ENCODE measurements around the gene FBF1.
"Not testable (repeated sequence)": the region's sequence is repeated elsewhere in the genome, so short reads cannot be mapped to it uniquely, and the experiment has no call there.

The FBF1 gene

GRCh38 chr17:75874323-75875181 is 66.3 kb downstream of the FBF1 start:
- Histone ChIP-seq H3K4me3 (replicated peaks; ENCODE audit: insufficient read depth, low read length) (no peak overlapping the region), H3K27ac (replicated peaks) (no peak overlapping the region), H3K27me3 (ENCODE audit: insufficient read depth, poor library complexity, severe bottlenecking) (peaks cover 9% of the 10 kb centered on the region)
- TF ChIP-seq SPI1 (IDR thresholded peaks at IDR 0.05; ENCODE audit: borderline replicate concordance, low read depth), result no peak
- TF ChIP-seq, protein P1, sequence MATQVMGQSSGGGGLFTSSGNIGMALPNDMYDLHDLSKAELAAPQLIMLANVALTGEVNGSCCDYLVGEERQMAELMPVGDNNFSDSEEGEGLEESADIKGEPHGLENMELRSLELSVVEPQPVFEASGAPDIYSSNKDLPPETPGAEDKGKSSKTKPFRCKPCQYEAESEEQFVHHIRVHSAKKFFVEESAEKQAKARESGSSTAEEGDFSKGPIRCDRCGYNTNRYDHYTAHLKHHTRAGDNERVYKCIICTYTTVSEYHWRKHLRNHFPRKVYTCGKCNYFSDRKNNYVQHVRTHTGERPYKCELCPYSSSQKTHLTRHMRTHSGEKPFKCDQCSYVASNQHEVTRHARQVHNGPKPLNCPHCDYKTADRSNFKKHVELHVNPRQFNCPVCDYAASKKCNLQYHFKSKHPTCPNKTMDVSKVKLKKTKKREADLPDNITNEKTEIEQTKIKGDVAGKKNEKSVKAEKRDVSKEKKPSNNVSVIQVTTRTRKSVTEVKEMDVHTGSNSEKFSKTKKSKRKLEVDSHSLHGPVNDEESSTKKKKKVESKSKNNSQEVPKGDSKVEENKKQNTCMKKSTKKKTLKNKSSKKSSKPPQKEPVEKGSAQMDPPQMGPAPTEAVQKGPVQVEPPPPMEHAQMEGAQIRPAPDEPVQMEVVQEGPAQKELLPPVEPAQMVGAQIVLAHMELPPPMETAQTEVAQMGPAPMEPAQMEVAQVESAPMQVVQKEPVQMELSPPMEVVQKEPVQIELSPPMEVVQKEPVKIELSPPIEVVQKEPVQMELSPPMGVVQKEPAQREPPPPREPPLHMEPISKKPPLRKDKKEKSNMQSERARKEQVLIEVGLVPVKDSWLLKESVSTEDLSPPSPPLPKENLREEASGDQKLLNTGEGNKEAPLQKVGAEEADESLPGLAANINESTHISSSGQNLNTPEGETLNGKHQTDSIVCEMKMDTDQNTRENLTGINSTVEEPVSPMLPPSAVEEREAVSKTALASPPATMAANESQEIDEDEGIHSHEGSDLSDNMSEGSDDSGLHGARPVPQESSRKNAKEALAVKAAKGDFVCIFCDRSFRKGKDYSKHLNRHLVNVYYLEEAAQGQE (IDR thresholded peaks at IDR 0.05; ENCODE audit: insufficient replicate concordance, low read depth), result peak; percentile 67
- DNase-seq (ENCODE audit: low read depth in 1 of 2, low spot score in 1 of 2), result no peak

GRCh38 chr17:75873587-75874322 is 67.1 kb downstream of the FBF1 start:
- H3K27me3 ChIP-seq (ENCODE audit: insufficient read depth, poor library complexity, severe bottlenecking), result peaks cover 8% of the 10 kb centered on the region
- no peak overlapping the region for H3K4me3 ChIP-seq (replicated peaks; ENCODE audit: insufficient read depth, low read length)
- DNase-seq (ENCODE audit: low read depth in 1 of 2, low spot score in 1 of 2), result no peak
- no peak for TF ChIP-seq GABPA (IDR thresholded peaks at IDR 0.05; ENCODE audit: low read depth)
- TF ChIP-seq, protein P2, sequence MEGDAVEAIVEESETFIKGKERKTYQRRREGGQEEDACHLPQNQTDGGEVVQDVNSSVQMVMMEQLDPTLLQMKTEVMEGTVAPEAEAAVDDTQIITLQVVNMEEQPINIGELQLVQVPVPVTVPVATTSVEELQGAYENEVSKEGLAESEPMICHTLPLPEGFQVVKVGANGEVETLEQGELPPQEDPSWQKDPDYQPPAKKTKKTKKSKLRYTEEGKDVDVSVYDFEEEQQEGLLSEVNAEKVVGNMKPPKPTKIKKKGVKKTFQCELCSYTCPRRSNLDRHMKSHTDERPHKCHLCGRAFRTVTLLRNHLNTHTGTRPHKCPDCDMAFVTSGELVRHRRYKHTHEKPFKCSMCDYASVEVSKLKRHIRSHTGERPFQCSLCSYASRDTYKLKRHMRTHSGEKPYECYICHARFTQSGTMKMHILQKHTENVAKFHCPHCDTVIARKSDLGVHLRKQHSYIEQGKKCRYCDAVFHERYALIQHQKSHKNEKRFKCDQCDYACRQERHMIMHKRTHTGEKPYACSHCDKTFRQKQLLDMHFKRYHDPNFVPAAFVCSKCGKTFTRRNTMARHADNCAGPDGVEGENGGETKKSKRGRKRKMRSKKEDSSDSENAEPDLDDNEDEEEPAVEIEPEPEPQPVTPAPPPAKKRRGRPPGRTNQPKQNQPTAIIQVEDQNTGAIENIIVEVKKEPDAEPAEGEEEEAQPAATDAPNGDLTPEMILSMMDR (IDR thresholded peaks at IDR 0.05; ENCODE audit: insufficient read depth, low read length), result no peak
- no peak for TF ChIP-seq POLR2AphosphoS5 (IDR thresholded peaks at IDR 0.05; ENCODE audit: low read depth)
- TF ChIP-seq SPI1 (IDR thresholded peaks at IDR 0.05; ENCODE audit: borderline replicate concordance, low read depth), result no peak
- TF ChIP-seq, protein P1 (IDR thresholded peaks at IDR 0.05; ENCODE audit: insufficient replicate concordance, low read depth), result no peak
- H3K27ac ChIP-seq (replicated peaks), result no peak overlapping the region

- no peak for DNase-seq (ENCODE audit: low read depth in 1 of 2, low spot score in 1 of 2)
Measured at GRCh38 chr17:75872434-75873351, 68.1 kb downstream of the FBF1 start.

DNA sequence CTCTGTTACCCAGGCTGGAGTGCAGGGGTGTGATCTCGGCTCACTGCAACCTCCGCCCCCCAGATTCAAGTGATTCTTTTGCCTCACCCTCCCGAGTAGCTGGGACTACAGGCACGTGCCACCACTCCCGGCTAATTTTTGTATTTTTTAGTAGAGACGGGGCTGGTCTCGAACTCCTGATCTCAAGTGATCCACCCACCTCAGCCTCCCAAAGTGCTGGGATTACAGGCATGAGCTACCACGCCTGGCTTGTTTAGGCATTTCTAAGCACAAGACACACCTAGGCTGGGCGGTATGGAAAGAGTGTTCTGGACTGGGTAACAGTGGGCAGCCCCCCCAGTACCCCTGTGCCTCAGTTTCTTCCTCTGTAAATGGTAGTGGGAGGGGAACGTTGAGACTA is 70.6 kb downstream of the FBF1 start:
- H3K27me3 ChIP-seq (ENCODE audit: insufficient read depth, poor library complexity, severe bottlenecking); DNase-seq (ENCODE audit: low read depth in 1 of 2, low spot score in 1 of 2); H3K27ac ChIP-seq (replicated peaks); H3K4me3 ChIP-seq (replicated peaks; ENCODE audit: insufficient read depth, low read length): not testable (repeated sequence)

More at GRCh38 chr17:75872434-75873351, 68.1 kb downstream of the FBF1 start:
- H3K27ac ChIP-seq (replicated peaks), result no peak overlapping the region
- TF ChIP-seq GABPA (IDR thresholded peaks at IDR 0.05; ENCODE audit: low read depth) (no peak), POLR2AphosphoS5 (IDR thresholded peaks at IDR 0.05; ENCODE audit: low read depth) (no peak), SPI1 (IDR thresholded peaks at IDR 0.05; ENCODE audit: borderline replicate concordance, low read depth) (no peak)
- TF ChIP-seq, protein P2 (IDR thresholded peaks at IDR 0.05; ENCODE audit: insufficient read depth, low read length), result no peak
- TF ChIP-seq, protein P1 (IDR thresholded peaks at IDR 0.05; ENCODE audit: insufficient replicate concordance, low read depth), result no peak
- H3K4me3 ChIP-seq (replicated peaks; ENCODE audit: insufficient read depth, low read length), result no peak overlapping the region
- H3K27me3 ChIP-seq (ENCODE audit: insufficient read depth, poor library complexity, severe bottlenecking), result peaks cover 5% of the 10 kb centered on the region
